Measurements from ENCODE around the gene TMEM109. TPM values are rescaled to one million over a fixed set of nuclear protein-coding genes. Genes with fewer than 3 reads are reported as not detected.

The TMEM109 gene
- polyA plus RNA-seq, 1 donor from 2014 or later, result 1.8 TPM

DNA sequence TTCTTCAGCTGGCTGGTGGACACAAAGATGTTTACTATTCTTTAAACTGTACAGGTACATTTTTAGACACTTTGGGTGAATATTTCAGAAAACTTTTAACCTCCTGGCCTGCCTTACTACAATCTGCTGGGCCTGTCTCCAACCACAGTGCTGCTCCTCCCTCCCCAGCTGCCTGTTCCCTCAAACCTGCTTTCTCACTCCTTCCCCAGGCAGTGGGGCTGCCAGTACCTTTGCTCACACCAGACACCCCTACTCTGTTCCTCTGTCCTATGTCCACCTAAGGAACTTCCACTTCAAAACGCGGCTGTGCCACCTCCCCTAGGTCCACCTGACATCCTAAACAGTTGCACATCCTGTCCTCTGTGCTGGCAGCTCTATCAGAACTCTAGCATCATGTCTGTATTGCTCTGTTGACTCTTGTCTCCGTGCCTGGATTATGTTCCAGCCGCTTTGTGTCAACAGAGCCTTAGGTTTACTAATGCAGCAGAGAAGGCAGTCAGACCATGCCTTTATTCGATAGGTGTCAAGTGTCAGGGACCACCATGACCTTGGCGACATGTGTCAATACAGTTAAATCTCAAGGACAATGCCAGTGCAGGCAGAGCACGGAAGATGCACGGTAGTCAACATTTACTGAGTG is 33.2 kb upstream of the TMEM109 start:
- Histone ChIP-seq H3K27ac (ENCODE audit: low read length) (no peak overlapping the region), H3K4me2 (ENCODE audit: low read length) (no peak overlapping the region), H3F3A (ENCODE audit: insufficient read depth, low read length, poor library complexity, severe bottlenecking) (no peaks in the 10 kb centered on the region), H3K9me2 (ENCODE audit: insufficient read depth, low read length) (no peaks in the 10 kb centered on the region), H3K79me2 (replicated peaks; ENCODE audit: insufficient read depth, low read length) (no peaks in the 10 kb centered on the region), H2AFZ (ENCODE audit: low read depth, low read length) (no peak overlapping the region), H3K36me3 (ENCODE audit: insufficient read depth, low read length) (no peaks in the 10 kb centered on the region), H4K20me1 (ENCODE audit: insufficient read depth) (no peaks in the 10 kb centered on the region), H3K4me3 (ENCODE audit: low read length) (no peak overlapping the region), H3K9ac (ENCODE audit: low read length) (no peak overlapping the region), H3K9me3 (ENCODE audit: low read length) (no peaks in the 10 kb centered on the region), H3K27me3 (ENCODE audit: insufficient read depth, low read depth, low read length) (no peaks in the 10 kb centered on the region)
- no peak for TF ChIP-seq TAF1 (IDR thresholded peaks at IDR 0.05; ENCODE audit: low read depth)
- no peak for TF ChIP-seq REST (IDR thresholded peaks at IDR 0.05; ENCODE audit: borderline replicate concordance)
- TF ChIP-seq, protein P1, sequence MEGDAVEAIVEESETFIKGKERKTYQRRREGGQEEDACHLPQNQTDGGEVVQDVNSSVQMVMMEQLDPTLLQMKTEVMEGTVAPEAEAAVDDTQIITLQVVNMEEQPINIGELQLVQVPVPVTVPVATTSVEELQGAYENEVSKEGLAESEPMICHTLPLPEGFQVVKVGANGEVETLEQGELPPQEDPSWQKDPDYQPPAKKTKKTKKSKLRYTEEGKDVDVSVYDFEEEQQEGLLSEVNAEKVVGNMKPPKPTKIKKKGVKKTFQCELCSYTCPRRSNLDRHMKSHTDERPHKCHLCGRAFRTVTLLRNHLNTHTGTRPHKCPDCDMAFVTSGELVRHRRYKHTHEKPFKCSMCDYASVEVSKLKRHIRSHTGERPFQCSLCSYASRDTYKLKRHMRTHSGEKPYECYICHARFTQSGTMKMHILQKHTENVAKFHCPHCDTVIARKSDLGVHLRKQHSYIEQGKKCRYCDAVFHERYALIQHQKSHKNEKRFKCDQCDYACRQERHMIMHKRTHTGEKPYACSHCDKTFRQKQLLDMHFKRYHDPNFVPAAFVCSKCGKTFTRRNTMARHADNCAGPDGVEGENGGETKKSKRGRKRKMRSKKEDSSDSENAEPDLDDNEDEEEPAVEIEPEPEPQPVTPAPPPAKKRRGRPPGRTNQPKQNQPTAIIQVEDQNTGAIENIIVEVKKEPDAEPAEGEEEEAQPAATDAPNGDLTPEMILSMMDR (IDR thresholded peaks at IDR 0.05; ENCODE audit: poor library complexity, severe bottlenecking), result no peak
- no peak for TF ChIP-seq MXI1 (conservative IDR thresholded peaks at IDR 0.05; ENCODE audit: poor library complexity, severe bottlenecking)

GRCh38 chr11:60887556-60887955 is 26.4 kb upstream of the TMEM109 start:
- Histone ChIP-seq H3K36me3 (ENCODE audit: insufficient read depth, low read length) (no peaks in the 10 kb centered on the region), H3F3A (ENCODE audit: insufficient read depth, low read length, poor library complexity, severe bottlenecking) (no peaks in the 10 kb centered on the region), H3K27me3 (ENCODE audit: insufficient read depth, low read depth, low read length) (no peaks in the 10 kb centered on the region), H3K27ac (ENCODE audit: low read length) (no peak overlapping the region), H3K9me2 (ENCODE audit: insufficient read depth, low read length) (no peaks in the 10 kb centered on the region), H3K9ac (ENCODE audit: low read length) (no peak overlapping the region), H2AFZ (ENCODE audit: low read depth, low read length) (no peak overlapping the region), H3K79me2 (replicated peaks; ENCODE audit: insufficient read depth, low read length) (no peaks in the 10 kb centered on the region), H3K9me3 (ENCODE audit: low read length) (no peaks in the 10 kb centered on the region), H3K4me2 (ENCODE audit: low read length) (no peak overlapping the region), H3K4me3 (ENCODE audit: low read length) (no peak overlapping the region), H4K20me1 (ENCODE audit: insufficient read depth) (no peaks in the 10 kb centered on the region)
- TF ChIP-seq REST (IDR thresholded peaks at IDR 0.05; ENCODE audit: borderline replicate concordance) (no peak), TAF1 (IDR thresholded peaks at IDR 0.05; ENCODE audit: low read depth) (no peak), POLR2AphosphoS5 (IDR thresholded peaks at IDR 0.05) (no peak), SMC3 (conservative IDR thresholded peaks at IDR 0.05; ENCODE audit: poor library complexity) (peak; percentile 85), RAD21 (conservative IDR thresholded peaks at IDR 0.05) (peak; percentile 82), EP300 (conservative IDR thresholded peaks at IDR 0.05; ENCODE audit: poor library complexity, severe bottlenecking) (no peak), MXI1 (conservative IDR thresholded peaks at IDR 0.05; ENCODE audit: poor library complexity, severe bottlenecking) (no peak), EZH2 (IDR thresholded peaks at IDR 0.05; ENCODE audit: borderline replicate concordance, insufficient read depth, low read length, poor library complexity, severe bottlenecking) (no peak)
- TF ChIP-seq, protein P1 (IDR thresholded peaks at IDR 0.05; ENCODE audit: poor library complexity, severe bottlenecking), result peak; percentile 76

Measured in neural cell (in vitro differentiated cells).